Testis (tissue), 3 donors: Measurements from ENCODE around the gene AMBRA1. TPM values are rescaled to one million over a fixed set of nuclear protein-coding genes. Genes with fewer than 3 reads are reported as not detected.

ENCODE experiments used
- DNase-seq: peaks from one replicate; pipeline ENCODE4 v3.0.0-alpha.2; 2019
- H3K27ac ChIP-seq, 2 donors: fragments of 200-600 bp; sonication (generic); one replicate each; pipeline ENCODE4 v1.5.1; 2019
- H3K27me3 ChIP-seq: fragments of 200-600 bp; sonication (generic); one replicate; pipeline ENCODE4 v1.5.1; 2019
- H3K36me3 ChIP-seq: fragments of 200-600 bp; sonication (generic); one replicate; pipeline ENCODE4 v1.5.1; 2017; ENCODE audit warnings: low read depth; ENCODE audit errors: missing control alignments
- H3K4me1 ChIP-seq: fragments of 200-600 bp; sonication (generic); one replicate; pipeline ENCODE4 v1.5.1; 2019
- H3K4me3 ChIP-seq, 2 donors: fragments of 200-600 bp; sonication (generic); one replicate each; pipeline ENCODE4 v1.5.1; 2017 to 2019
- H3K9me3 ChIP-seq: fragments of 200-600 bp; sonication (generic); one replicate; pipeline ENCODE4 v1.5.1; 2017
- POLR2A ChIP-seq: fragments of 450-650 bp; IDR thresholded peaks from one replicate; pipeline ENCODE4 v1.6.1; 2017; ENCODE audit warnings: antibody characterized with exemption, mild to moderate bottlenecking, moderate library complexity
- WGBS, 2 donors: methylation state at CpG; one replicate each; pipeline ENCODE4 v1.1.5; 2018; 5-methylcytosine and 5-hydroxymethylcytosine counted together
- intact Hi-C: fragments of 100-400 bp; cut with DNase I; formaldehyde crosslinking; loops from one replicate; pipeline ENCODE4 v1.15.1; 2023; ENCODE audit warnings: low total_unique reads
- polyA plus RNA-seq: library from polyadenylated mRNA; stranded (reverse); fragments of 350-450 nt; fragmentation: Illumina TruSeq; extraction: RNeasy Lipid Tissue Mini Kit (QIAGEN cat#74804); gene quantifications from one replicate; pipeline ENCODE4 v1.2.3, GENCODE V29; 2014; ENCODE audit warnings: low read depth, low replicate concordance; ENCODE audit not compliant: insufficient read depth
- total RNA-seq, 2 donors: library from RNA; depleted of rRNA; stranded (reverse); fragments of >200 nt; gene quantifications; one replicate each; pipeline ENCODE4 v1.2.3, GENCODE V29; 2016
- TF ChIP-seq, protein P1 (sequence below), 3 experiments: fragments of 450-650 bp in 2 of 3; fragments of 200-600 bp in 1 of 3; sonication (generic) in 1 of 3; IDR thresholded peaks; one replicate each; pipeline ENCODE4 v1.5.1; 2016 to 2019; ENCODE audit warnings: antibody characterized with exemption in 3 of 3, mild to moderate bottlenecking in 2 of 3, moderate library complexity in 1 of 3

AMBRA1 gene
- total and polyA plus RNA-seq, 3 donors from 2014 or later, result 28.0 to 68.3 (median 55.6) TPM

DNA sequence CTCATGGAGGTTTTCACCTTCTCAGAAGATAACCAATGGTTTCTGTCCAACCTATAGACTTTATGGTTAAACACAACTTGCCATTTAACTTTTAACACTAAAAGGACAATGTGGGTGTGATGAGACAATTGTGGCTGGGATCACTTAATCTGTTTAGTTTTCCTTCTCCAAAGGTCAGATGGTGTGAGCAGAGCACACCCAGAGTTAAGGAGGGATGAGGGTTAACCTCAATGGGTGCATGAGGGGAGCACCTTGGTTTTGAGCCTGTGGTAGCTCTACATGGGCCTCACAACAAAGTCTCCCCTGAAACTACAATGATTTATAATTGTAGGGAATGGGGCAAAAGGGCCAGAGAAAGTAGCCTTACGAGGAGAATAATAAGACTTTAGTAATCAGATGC, 173.3 kb downstream of the AMBRA1 start:
- 95 to 100% methylated on average over 1 of the region's 1 CpG for WGBS, 2 donors
- Histone ChIP-seq H3K27me3 (no peaks in the 10 kb centered on the region), H3K36me3 (no peaks in the 10 kb centered on the region), H3K27ac (no peak overlapping the region), H3K9me3 (no peaks in the 10 kb centered on the region), H3K4me1 (no peaks in the 10 kb centered on the region), H3K4me3 (no peak overlapping the region)
- DNase-seq, result no peak
- TF ChIP-seq POLR2A, result no peak
- intact Hi-C loops, result no loop called here

DNA sequence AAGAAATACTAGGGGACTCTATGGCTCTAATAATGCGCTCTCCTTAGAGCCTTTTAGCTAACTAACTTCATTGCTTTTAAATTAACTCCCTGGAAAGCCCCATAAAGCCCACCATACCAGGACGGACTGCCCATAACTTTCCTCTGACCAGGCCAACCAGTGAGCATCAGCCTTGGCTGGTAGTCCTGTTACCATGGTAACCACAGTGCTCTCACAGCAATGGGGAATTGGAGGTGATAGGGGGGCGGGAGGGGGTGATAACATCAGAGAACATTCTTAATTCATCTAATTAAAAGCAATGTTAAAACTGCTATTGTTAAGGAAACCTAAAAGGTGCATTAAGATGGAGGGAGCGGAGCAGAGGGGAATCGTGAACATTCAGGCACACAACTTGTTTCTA, 175.1 kb downstream of the AMBRA1 start:
- no peak for DNase-seq
- Histone ChIP-seq H3K27ac (no peak overlapping the region), H3K4me3 (no peak overlapping the region), H3K36me3 (no peaks in the 10 kb centered on the region), H3K4me1 (no peaks in the 10 kb centered on the region), H3K9me3 (no peaks in the 10 kb centered on the region), H3K27me3 (no peaks in the 10 kb centered on the region)
- intact Hi-C loops, result no loop called here
- 86 to 91% methylated on average over 5 of the region's 5 CpGs for WGBS, 2 donors
- no peak for TF ChIP-seq POLR2A
- TF ChIP-seq, protein P1, sequence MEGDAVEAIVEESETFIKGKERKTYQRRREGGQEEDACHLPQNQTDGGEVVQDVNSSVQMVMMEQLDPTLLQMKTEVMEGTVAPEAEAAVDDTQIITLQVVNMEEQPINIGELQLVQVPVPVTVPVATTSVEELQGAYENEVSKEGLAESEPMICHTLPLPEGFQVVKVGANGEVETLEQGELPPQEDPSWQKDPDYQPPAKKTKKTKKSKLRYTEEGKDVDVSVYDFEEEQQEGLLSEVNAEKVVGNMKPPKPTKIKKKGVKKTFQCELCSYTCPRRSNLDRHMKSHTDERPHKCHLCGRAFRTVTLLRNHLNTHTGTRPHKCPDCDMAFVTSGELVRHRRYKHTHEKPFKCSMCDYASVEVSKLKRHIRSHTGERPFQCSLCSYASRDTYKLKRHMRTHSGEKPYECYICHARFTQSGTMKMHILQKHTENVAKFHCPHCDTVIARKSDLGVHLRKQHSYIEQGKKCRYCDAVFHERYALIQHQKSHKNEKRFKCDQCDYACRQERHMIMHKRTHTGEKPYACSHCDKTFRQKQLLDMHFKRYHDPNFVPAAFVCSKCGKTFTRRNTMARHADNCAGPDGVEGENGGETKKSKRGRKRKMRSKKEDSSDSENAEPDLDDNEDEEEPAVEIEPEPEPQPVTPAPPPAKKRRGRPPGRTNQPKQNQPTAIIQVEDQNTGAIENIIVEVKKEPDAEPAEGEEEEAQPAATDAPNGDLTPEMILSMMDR (IDR thresholded peaks at IDR 0.05), result no peak

DNA sequence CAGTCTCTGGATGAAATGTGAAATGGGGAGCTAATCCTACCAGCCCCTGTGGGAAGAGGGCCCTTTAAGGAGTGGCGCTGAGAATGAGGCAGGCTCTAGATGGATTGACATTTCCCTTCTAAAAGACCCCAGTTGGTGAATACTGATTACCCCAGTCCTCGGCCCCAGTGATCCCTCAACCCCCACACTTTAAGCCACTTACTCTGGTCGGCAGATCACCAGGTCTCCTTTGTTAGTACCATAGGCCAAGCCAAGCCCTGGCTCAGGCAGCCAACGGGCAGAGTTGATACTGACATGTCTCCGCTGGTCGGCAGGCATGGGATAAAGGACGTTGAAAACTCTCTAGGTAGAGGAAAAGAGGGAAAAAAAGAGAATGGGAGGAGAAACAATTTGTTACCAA, 176.1 kb downstream of the AMBRA1 start:
- Histone ChIP-seq H3K27me3 (no peaks in the 10 kb centered on the region), H3K4me3 (no peak overlapping the region), H3K36me3 (no peaks in the 10 kb centered on the region), H3K27ac (no peak overlapping the region), H3K9me3 (no peaks in the 10 kb centered on the region), H3K4me1 (no peaks in the 10 kb centered on the region)
- WGBS, 2 donors, result 86 to 92% methylated on average over 7 of the region's 7 CpGs
- intact Hi-C loops, result no loop called here
- DNase-seq, result no peak
- TF ChIP-seq, protein P1 (IDR thresholded peaks at IDR 0.05), result no peak
- TF ChIP-seq POLR2A, result no peak

DNA sequence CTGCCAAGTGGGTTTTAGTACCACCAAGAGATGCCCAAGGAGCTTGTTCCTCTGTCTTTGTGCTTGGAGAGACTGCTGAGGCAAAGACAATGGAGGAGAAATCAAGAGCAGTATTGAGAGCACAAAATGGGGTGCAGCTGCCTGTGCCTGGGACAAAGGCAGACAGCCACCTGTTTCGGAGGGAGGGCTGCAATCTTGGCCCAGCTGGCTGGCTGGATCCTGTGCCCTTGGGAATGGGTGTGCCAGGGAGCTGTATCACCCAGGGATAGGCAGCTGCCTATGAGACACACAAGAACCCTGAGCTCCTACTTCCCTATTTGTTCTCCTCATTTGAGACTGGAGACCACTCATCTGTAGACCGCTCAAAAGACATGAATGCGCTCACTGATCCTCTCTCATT, 178.9 kb downstream of the AMBRA1 start:
- intact Hi-C loops, result no loop called here
- Histone ChIP-seq H3K27me3 (no peaks in the 10 kb centered on the region), H3K4me3 (no peak overlapping the region), H3K36me3 (no peaks in the 10 kb centered on the region), H3K9me3 (no peaks in the 10 kb centered on the region), H3K27ac (no peak overlapping the region), H3K4me1 (no peaks in the 10 kb centered on the region)
- TF ChIP-seq, protein P1 (IDR thresholded peaks at IDR 0.05), result no peak
- TF ChIP-seq POLR2A, result no peak
- DNase-seq, result no peak
- WGBS, 2 donors, result 61 to 63% methylated on average over 3 of the region's 3 CpGs

GRCh38 chr11:46414466-46414796, 179.4 kb downstream of the AMBRA1 start:
- no peaks in the 10 kb centered on the region for H3K4me1 ChIP-seq
- no peak for DNase-seq
- WGBS, 2 donors, result 82 to 84% methylated on average over 4 to 5 of the region's 5 CpGs
- H3K27me3 ChIP-seq, result no peaks in the 10 kb centered on the region
- TF ChIP-seq, protein P1 (IDR thresholded peaks at IDR 0.05), result no peak
- TF ChIP-seq POLR2A, result no peak
- H3K9me3 ChIP-seq, result no peaks in the 10 kb centered on the region
- H3K36me3 ChIP-seq, result no peaks in the 10 kb centered on the region
- no peak overlapping the region for H3K27ac ChIP-seq
- intact Hi-C loops, result no loop called here
- no peak overlapping the region for H3K4me3 ChIP-seq
